Measurements from ENCODE around the gene CCR8.
"Not testable (repeated sequence)": the region's sequence is repeated elsewhere in the genome, so short reads cannot be mapped to it uniquely, and the experiment has no call there.

Gene CCR8

GRCh38 chr3:39313289-39313688, 16.2 kb upstream of the CCR8 start:
- DNase-seq (ENCODE audit: low read depth in 2 of 3, low spot score in 1 of 3), result no peak

GRCh38 chr3:39315420-39315819, 14.1 kb upstream of the CCR8 start:
- DNase-seq (ENCODE audit: low read depth in 2 of 3, low spot score in 1 of 3), result no peak

- no peak for DNase-seq (ENCODE audit: low read depth in 2 of 3, low spot score in 1 of 3)
Observed at GRCh38 chr3:39317571-39318169, 11.8 kb upstream of the CCR8 start.

- DNase-seq (ENCODE audit: low read depth in 2 of 3, low spot score in 1 of 3), result no peak
Observed at GRCh38 chr3:39318301-39318700, 11.2 kb upstream of the CCR8 start.

GRCh38 chr3:39319249-39319648, 10.3 kb upstream of the CCR8 start:
- no peak for DNase-seq (ENCODE audit: low read depth in 2 of 3, low spot score in 1 of 3)

- not testable (repeated sequence) for DNase-seq (ENCODE audit: low read depth in 2 of 3, low spot score in 1 of 3)
Observed at GRCh38 chr3:39321574-39321983, 7.9 kb upstream of the CCR8 start.

- DNase-seq (ENCODE audit: low read depth in 2 of 3, low spot score in 1 of 3), result not testable (repeated sequence)
Observed at GRCh38 chr3:39322209-39322715, 7.2 kb upstream of the CCR8 start.

- no peak for DNase-seq (ENCODE audit: low read depth in 2 of 3, low spot score in 1 of 3)
Observed at GRCh38 chr3:39322936-39323335, 6.6 kb upstream of the CCR8 start.

- DNase-seq (ENCODE audit: low read depth in 2 of 3, low spot score in 1 of 3), result no peak
Observed at GRCh38 chr3:39323494-39323893, 6.0 kb upstream of the CCR8 start.

GRCh38 chr3:39325236-39325635, 4.3 kb upstream of the CCR8 start:
- no peak for DNase-seq (ENCODE audit: low read depth in 2 of 3, low spot score in 1 of 3)

GRCh38 chr3:39327053-39327745, 2.3 kb upstream of the CCR8 start:
- DNase-seq (ENCODE audit: low read depth in 2 of 3, low spot score in 1 of 3), result no peak

- DNase-seq (ENCODE audit: low read depth in 2 of 3, low spot score in 1 of 3), result peak in 1 of 3 donors; percentile 6
Observed at GRCh38 chr3:39327746-39328349, 1.7 kb upstream of the CCR8 start.

- DNase-seq (ENCODE audit: low read depth in 2 of 3, low spot score in 1 of 3), result no peak
Observed at GRCh38 chr3:39330824-39331223, 1.3 kb downstream of the CCR8 start.

GRCh38 chr3:39332525-39332924, 3.0 kb downstream of the CCR8 start:
- no peak for DNase-seq (ENCODE audit: low read depth in 2 of 3, low spot score in 1 of 3)

GRCh38 chr3:39333607-39334006, 4.1 kb downstream of the CCR8 start:
- no peak for DNase-seq (ENCODE audit: low read depth in 2 of 3, low spot score in 1 of 3)

- DNase-seq (ENCODE audit: low read depth in 2 of 3, low spot score in 1 of 3), result no peak
Observed at GRCh38 chr3:39334205-39334604, 4.7 kb downstream of the CCR8 start.

GRCh38 chr3:39338201-39338600, 8.7 kb downstream of the CCR8 start:
- DNase-seq (ENCODE audit: low read depth in 2 of 3, low spot score in 1 of 3), result no peak

GRCh38 chr3:39339086-39339485, 9.6 kb downstream of the CCR8 start:
- no peak for DNase-seq (ENCODE audit: low read depth in 2 of 3, low spot score in 1 of 3)

- DNase-seq (ENCODE audit: low read depth in 2 of 3, low spot score in 1 of 3), result no peak
Observed at GRCh38 chr3:39343076-39343717, 13.7 kb downstream of the CCR8 start.

GRCh38 chr3:39343760-39344159, 14.3 kb downstream of the CCR8 start:
- DNase-seq (ENCODE audit: low read depth in 2 of 3, low spot score in 1 of 3), result no peak

- no peak for DNase-seq (ENCODE audit: low read depth in 2 of 3, low spot score in 1 of 3)
Observed at GRCh38 chr3:39344746-39345344, 15.3 kb downstream of the CCR8 start.

Measured in stimulated activated CD4-positive, alpha-beta T cell treated with anti-CD3 and anti-CD28 coated beads, Interleukin-12 subunit alpha, Interleukin-12 subunit beta, amount 100 ng/mL, for 48 hours (primary cell).